ENCODE measurements around the gene ZBTB48. TPM values are rescaled to one million over a fixed set of nuclear protein-coding genes. Genes with fewer than 3 reads are reported as not detected.

Gene ZBTB48
- total RNA-seq, 1 donor from 2014 or later, result 39.0 TPM

GRCh38 chr1:6602669-6603237 lies 23.0 kb downstream of the ZBTB48 start, which contains the start of gene KLHL21:
Gene KLHL21 (minus strand): TSS chr1:6602869. CDS start chr1:6602817, 52 bp downstream.
- Mint-ChIP-seq H3K27me3 (ENCODE audit: unreplicated experiment) (peaks cover 9% of the 10 kb centered on the region), H3K4me3 (ENCODE audit: unreplicated experiment) (peak within 1 kb of the TSS; percentile 94), H3K9me3 (ENCODE audit: unreplicated experiment) (peaks cover 13% of the 10 kb centered on the region), H3K27ac (ENCODE audit: unreplicated experiment) (peak within 1 kb of the TSS; percentile 75), H3K4me1 (ENCODE audit: low read depth, unreplicated experiment) (peaks cover 22% of the 10 kb centered on the region), H3K36me3 (ENCODE audit: unreplicated experiment) (no peaks in the 10 kb centered on the region)
- TF ChIP-seq CTCF (IDR thresholded peaks at IDR 0.05; ENCODE audit: partially characterized antibody, unreplicated experiment), result no peak
- DNase-seq, result peak; percentile 76

- peaks cover 22% of the 10 kb centered on the region for H3K4me1 Mint-ChIP-seq (ENCODE audit: low read depth, unreplicated experiment)
- peaks cover 13% of the 10 kb centered on the region for H3K9me3 Mint-ChIP-seq (ENCODE audit: unreplicated experiment)
- H3K27me3 Mint-ChIP-seq (ENCODE audit: unreplicated experiment), result peaks cover 9% of the 10 kb centered on the region
- peak; percentile 56 for DNase-seq
- peak overlapping the region; percentile 75 for H3K27ac Mint-ChIP-seq (ENCODE audit: unreplicated experiment)
- no peaks in the 10 kb centered on the region for H3K36me3 Mint-ChIP-seq (ENCODE audit: unreplicated experiment)
- H3K4me3 Mint-ChIP-seq (ENCODE audit: unreplicated experiment), result peak overlapping the region; percentile 76
- no peak for TF ChIP-seq CTCF (IDR thresholded peaks at IDR 0.05; ENCODE audit: partially characterized antibody, unreplicated experiment)
Measured at GRCh38 chr1:6603238-6603914, 23.6 kb downstream of the ZBTB48 start.

GRCh38 chr1:6603915-6604558 lies 24.2 kb downstream of the ZBTB48 start:
- no peak for DNase-seq
- peak overlapping the region; percentile 76 for H3K4me3 Mint-ChIP-seq (ENCODE audit: unreplicated experiment)
- no peaks in the 10 kb centered on the region for H3K36me3 Mint-ChIP-seq (ENCODE audit: unreplicated experiment)
- peaks cover 9% of the 10 kb centered on the region for H3K27me3 Mint-ChIP-seq (ENCODE audit: unreplicated experiment)
- peak overlapping the region; percentile 75 for H3K27ac Mint-ChIP-seq (ENCODE audit: unreplicated experiment)
- TF ChIP-seq CTCF (IDR thresholded peaks at IDR 0.05; ENCODE audit: partially characterized antibody, unreplicated experiment), result no peak
- H3K9me3 Mint-ChIP-seq (ENCODE audit: unreplicated experiment), result peaks cover 13% of the 10 kb centered on the region
- H3K4me1 Mint-ChIP-seq (ENCODE audit: low read depth, unreplicated experiment), result peaks cover 22% of the 10 kb centered on the region

GRCh38 chr1:6612641-6613360 lies 33.0 kb downstream of the ZBTB48 start:
- H3K9me3 Mint-ChIP-seq (ENCODE audit: unreplicated experiment), result peaks cover 7% of the 10 kb centered on the region
- no peak for TF ChIP-seq CTCF (IDR thresholded peaks at IDR 0.05; ENCODE audit: partially characterized antibody, unreplicated experiment)
- no peak for DNase-seq
- peaks cover 3% of the 10 kb centered on the region for H3K4me1 Mint-ChIP-seq (ENCODE audit: low read depth, unreplicated experiment)
- peaks cover 17% of the 10 kb centered on the region for H3K27me3 Mint-ChIP-seq (ENCODE audit: unreplicated experiment)
- H3K36me3 Mint-ChIP-seq (ENCODE audit: unreplicated experiment), result no peaks in the 10 kb centered on the region
- H3K4me3 Mint-ChIP-seq (ENCODE audit: unreplicated experiment), result peak overlapping the region; percentile 93
- peak overlapping the region; percentile 71 for H3K27ac Mint-ChIP-seq (ENCODE audit: unreplicated experiment)
